Osteocyte (in vitro differentiated cells): Measurements from ENCODE around the gene BANK1. TPM values are rescaled to one million over a fixed set of nuclear protein-coding genes. Genes with fewer than 3 reads are reported as not detected.

Source experiments
- DNase-seq: peaks from one replicate; pipeline ENCODE4 v3.0.0; 2021; ENCODE audit warnings: mixed read lengths; ENCODE audit not compliant: unreplicated experiment; ENCODE audit errors: extremely low spot score
- H3K27ac Mint-ChIP-seq: one replicate; pipeline ENCODE4 v1.8.0; 2021; ENCODE audit warnings: mild to moderate bottlenecking, mixed read lengths; ENCODE audit not compliant: unreplicated experiment
- H3K27me3 Mint-ChIP-seq: one replicate; pipeline ENCODE4 v1.8.0; 2021; ENCODE audit warnings: mixed read lengths; ENCODE audit not compliant: unreplicated experiment
- H3K36me3 Mint-ChIP-seq: one replicate; pipeline ENCODE4 v1.8.0; 2021; ENCODE audit warnings: mixed read lengths; ENCODE audit not compliant: unreplicated experiment
- H3K4me1 Mint-ChIP-seq: one replicate; pipeline ENCODE4 v1.8.0; 2021; ENCODE audit warnings: mixed read lengths; ENCODE audit not compliant: unreplicated experiment
- H3K4me3 Mint-ChIP-seq: one replicate; pipeline ENCODE4 v1.8.0; 2021; ENCODE audit warnings: mild to moderate bottlenecking, moderate library complexity, mixed read lengths; ENCODE audit not compliant: unreplicated experiment
- H3K9me3 Mint-ChIP-seq: one replicate; pipeline ENCODE4 v1.8.0; 2021; ENCODE audit warnings: mixed read lengths; ENCODE audit not compliant: unreplicated experiment
- total RNA-seq: library from RNA; stranded (reverse); gene quantifications from 2 replicates; pipeline ENCODE4 v1.2.1, GENCODE V29; 2021
- TF ChIP-seq, protein P1 (sequence below): fragments of 200-600 bp; sonication (generic); IDR thresholded peaks from 2 replicates; pipeline ENCODE4 v1.5.0; 2021; ENCODE audit warnings: antibody characterized with exemption, mild to moderate bottlenecking, moderate library complexity

The BANK1 gene
- total RNA-seq, 1 donor from 2014 or later: 1.0 TPM

DNA sequence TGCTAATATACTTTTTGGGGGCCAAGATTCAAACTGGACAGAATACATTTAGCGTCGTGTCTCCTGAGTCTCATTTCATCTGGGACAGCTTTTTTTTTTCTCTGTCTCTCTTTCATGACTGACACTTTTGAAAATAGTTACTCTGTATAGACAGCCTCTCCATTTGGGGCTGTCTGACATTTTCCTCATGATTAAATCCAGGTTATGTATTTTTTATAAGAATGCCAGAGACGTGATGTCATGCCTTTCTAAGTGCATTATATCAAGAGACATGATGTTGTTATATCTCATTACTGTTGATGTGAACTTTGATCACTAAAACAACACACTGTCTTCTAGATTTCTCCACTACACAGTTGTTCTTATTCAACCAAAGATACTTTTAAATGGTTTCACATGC is 199.0 kb downstream of the BANK1 start:
- H3K4me1 Mint-ChIP-seq: peaks cover 15% of the 10 kb centered on the region
- H3K4me3 Mint-ChIP-seq: no peak overlapping the region
- H3K27ac Mint-ChIP-seq: no peak overlapping the region
- H3K36me3 Mint-ChIP-seq: no peaks in the 10 kb centered on the region
- DNase-seq: no peak
- no peaks in the 10 kb centered on the region for H3K27me3 Mint-ChIP-seq
- H3K9me3 Mint-ChIP-seq: no peaks in the 10 kb centered on the region
- TF ChIP-seq, protein P1, sequence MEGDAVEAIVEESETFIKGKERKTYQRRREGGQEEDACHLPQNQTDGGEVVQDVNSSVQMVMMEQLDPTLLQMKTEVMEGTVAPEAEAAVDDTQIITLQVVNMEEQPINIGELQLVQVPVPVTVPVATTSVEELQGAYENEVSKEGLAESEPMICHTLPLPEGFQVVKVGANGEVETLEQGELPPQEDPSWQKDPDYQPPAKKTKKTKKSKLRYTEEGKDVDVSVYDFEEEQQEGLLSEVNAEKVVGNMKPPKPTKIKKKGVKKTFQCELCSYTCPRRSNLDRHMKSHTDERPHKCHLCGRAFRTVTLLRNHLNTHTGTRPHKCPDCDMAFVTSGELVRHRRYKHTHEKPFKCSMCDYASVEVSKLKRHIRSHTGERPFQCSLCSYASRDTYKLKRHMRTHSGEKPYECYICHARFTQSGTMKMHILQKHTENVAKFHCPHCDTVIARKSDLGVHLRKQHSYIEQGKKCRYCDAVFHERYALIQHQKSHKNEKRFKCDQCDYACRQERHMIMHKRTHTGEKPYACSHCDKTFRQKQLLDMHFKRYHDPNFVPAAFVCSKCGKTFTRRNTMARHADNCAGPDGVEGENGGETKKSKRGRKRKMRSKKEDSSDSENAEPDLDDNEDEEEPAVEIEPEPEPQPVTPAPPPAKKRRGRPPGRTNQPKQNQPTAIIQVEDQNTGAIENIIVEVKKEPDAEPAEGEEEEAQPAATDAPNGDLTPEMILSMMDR: no peak

DNA sequence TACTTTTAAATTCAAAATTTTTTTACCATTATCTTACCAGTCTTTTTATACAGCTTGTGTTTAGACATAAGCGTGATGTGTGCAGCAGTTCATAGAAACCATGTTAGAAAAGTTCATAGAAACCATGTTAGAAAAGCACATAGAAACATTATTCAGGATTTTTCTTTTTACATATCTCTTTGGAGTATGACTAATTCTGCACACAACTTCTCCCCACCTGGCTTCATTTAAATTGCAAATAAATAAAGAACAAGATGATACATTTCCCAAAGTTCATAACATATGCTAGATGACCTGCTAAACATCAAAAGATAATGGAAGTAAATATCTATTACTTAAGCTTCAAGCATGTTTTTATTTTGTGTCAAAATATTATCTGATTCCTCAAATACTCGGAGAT is 201.9 kb downstream of the BANK1 start:
- TF ChIP-seq, protein P1: no peak
- H3K27ac Mint-ChIP-seq: no peak overlapping the region
- no peak for DNase-seq
- H3K27me3 Mint-ChIP-seq: no peaks in the 10 kb centered on the region
- no peaks in the 10 kb centered on the region for H3K36me3 Mint-ChIP-seq
- peaks cover 15% of the 10 kb centered on the region for H3K4me1 Mint-ChIP-seq
- H3K4me3 Mint-ChIP-seq: no peak overlapping the region
- H3K9me3 Mint-ChIP-seq: no peaks in the 10 kb centered on the region

DNA sequence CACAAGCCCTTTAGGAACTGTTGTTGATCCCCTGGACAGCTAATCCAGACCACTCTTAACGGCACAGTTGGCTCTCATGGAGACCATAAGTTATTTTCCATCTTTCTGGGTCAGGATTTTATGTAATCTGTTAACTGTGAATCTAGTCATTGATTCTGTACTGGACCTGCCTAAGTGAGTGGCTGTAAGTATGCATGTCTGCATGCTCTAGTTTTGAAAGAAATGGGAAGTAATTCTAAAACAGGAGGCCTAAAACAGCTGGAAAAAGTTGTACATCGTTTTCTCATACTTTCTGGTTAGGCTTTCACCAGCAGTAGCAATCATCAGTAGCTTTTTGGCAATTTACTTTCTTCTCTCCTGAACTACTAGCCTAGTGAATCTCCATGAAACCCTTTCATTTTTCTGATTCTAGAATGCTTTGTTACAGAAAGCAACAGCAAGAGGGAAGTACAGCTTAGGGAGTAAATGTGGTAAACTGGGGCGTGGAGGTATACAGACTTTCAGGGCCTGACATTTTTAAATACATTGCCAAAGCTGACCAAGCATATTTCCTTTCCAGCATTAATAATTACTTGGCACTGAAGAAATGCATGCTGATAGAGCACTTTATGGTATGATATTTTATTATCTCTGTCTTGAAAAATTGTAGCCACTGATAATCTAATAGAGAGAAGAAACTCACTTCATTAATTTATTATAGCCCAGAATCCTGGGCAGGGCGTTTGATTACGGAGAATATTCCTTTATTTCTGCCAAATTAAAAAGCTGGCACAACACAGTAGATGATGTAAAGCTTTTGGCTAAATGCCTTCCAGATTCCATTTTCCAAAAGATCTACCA is 202.7 kb downstream of the BANK1 start:
- Mint-ChIP-seq H3K9me3 (no peaks in the 10 kb centered on the region), H3K27ac (no peak overlapping the region), H3K27me3 (peaks cover 8% of the 10 kb centered on the region), H3K36me3 (no peaks in the 10 kb centered on the region), H3K4me1 (peaks cover 15% of the 10 kb centered on the region), H3K4me3 (no peak overlapping the region)
- TF ChIP-seq, protein P1: no peak
- DNase-seq: no peak

DNA sequence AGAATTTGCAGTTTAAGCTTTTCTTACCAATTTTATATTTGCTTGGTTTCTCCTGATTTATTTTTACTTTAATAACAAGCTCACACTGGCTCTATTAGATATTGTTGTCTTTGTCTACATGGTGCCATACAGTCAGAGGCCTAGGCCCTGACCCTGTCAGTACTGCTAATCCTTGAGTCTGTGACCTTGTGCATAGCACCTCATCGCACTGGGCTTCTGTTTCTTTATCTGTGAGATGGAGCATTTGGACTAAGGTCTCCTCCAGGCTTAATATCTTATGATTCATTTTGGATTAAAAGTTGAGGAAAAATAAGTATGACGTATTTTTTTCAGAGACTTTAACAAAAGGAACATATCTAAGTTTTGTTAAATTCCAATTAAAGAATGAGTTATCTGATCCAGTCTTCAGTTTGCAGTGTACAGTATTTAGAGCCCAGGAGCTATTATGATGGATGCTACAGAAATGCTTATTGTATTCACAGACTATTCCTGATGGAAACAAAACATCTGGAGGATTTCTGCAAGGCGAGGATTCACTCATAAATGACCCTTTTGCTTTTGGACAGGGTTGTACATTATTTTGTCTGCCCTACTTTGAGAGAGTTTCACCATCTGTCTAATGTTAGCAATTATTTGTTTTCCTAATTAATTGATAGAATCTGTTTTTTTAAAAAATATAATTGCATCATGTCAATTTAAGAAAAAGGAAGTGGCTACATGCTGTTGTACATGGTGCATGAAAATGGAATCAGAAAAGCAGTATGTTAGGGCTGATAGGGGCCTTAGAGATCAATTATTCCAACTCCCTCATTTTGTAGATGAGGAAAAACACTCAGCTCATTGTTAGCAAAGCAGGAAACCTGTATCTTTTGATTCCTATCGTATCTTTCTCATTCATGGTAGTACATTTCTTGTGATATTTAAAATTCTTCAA is 203.6 kb downstream of the BANK1 start:
- H3K4me1 Mint-ChIP-seq: peaks cover 15% of the 10 kb centered on the region
- no peak overlapping the region for H3K4me3 Mint-ChIP-seq
- TF ChIP-seq, protein P1: no peak
- peaks cover 10% of the 10 kb centered on the region for H3K27me3 Mint-ChIP-seq
- no peaks in the 10 kb centered on the region for H3K36me3 Mint-ChIP-seq
- no peaks in the 10 kb centered on the region for H3K9me3 Mint-ChIP-seq
- no peak for DNase-seq
- no peak overlapping the region for H3K27ac Mint-ChIP-seq

DNA sequence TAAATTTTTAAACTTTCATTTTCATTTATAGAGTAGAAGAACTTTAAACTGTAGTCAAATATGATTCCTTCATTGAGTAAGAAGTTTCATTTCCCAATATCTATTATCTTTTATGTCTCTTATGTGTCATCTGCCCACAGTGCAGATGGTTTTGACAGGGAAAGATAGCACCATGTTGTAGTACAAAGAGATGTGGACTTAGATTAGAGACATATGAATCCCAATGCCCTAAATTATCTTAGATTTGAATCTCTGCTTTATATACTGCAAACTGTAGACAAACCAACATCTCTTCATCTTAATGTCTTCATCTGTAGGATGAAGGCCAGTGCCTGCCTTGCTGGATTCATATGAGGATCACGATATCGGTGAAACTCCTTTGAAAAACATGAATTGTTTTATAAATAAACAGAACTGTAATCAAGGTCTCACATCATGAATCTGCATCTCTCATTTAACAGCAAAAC is 217.5 kb downstream of the BANK1 start:
- H3K36me3 Mint-ChIP-seq: no peaks in the 10 kb centered on the region
- DNase-seq: no peak
- no peak overlapping the region for H3K27ac Mint-ChIP-seq
- TF ChIP-seq, protein P1: no peak
- no peaks in the 10 kb centered on the region for H3K27me3 Mint-ChIP-seq
- H3K4me3 Mint-ChIP-seq: no peak overlapping the region
- peaks cover 20% of the 10 kb centered on the region for H3K4me1 Mint-ChIP-seq
- no peaks in the 10 kb centered on the region for H3K9me3 Mint-ChIP-seq
